ENCODE results near the gene HEG1. TPM values are rescaled to one million over a fixed set of nuclear protein-coding genes. Genes with fewer than 3 reads are reported as not detected.
A peak's percentile ranks its signal among the peaks of the same experiment; 100 is the strongest.

HEG1 gene
- total and polyA plus RNA-seq, 2 of the 13 experiments (the other 11 are each of a cell fraction or from before 2014, with no cell fraction given): 10.7 to 18.2 TPM

DNA sequence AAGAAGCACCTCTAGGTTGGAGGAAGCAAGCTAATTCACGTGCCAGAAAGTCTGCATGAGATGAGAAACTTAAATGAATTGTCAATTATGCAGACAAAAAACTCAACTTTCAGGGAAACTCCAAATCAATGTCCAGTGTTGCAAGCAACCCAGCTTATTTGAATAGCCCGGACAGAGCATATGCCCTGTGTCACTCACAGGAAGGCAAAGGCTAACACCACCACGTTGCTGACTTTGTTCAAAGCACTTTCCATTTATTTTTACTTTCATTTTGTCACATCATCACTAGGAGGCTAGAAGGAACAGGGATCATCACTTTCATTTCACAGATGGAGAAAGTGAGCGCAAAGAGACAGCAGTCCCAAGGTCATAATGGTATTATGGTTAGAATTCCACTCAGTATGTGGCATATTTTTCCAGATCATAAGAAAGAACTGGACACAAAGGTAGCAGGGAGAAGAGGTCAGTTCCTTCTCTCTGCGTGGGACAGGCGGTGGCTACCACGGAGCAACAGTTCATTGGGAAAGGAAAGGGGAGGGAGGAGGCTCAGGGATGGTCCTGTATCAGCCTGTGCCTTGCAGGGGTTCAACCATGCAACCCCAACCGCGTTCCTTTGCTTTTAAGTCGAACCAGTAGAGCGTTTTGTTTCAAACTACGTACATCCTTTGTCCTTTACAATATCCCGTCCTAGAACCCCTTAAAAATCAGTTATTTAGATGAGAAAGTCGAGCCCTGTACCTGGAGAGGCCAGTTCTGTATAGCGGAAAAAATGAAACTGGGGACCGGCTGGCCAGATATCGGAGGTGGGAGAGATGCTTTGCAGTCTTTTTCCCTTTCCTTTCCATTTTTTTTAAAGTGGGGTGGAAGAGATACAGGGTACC, 1.1 kb downstream of the HEG1 start (continued):
- TF ChIP-seq TCF12 (IDR thresholded peaks at IDR 0.05): no peak
- no peak for TF ChIP-seq TCF12 (CRISPR knock-in tag; IDR thresholded peaks at IDR 0.05)
- no peak for TF ChIP-seq CENPT (CRISPR knock-in tag; IDR thresholded peaks at IDR 0.05; ENCODE audit: low read depth)
- TF ChIP-seq SALL1 (CRISPR knock-in tag; IDR thresholded peaks at IDR 0.05): peak; percentile 43; the same call in 1 of the 2 replicates
- 0 out of 2 replicates have a peak, but pooled peaks have one; percentile 20 for TF ChIP-seq YEATS4 (CRISPR knock-in tag; IDR thresholded peaks at IDR 0.05; ENCODE audit: borderline replicate concordance)
- TF ChIP-seq, protein P1, sequence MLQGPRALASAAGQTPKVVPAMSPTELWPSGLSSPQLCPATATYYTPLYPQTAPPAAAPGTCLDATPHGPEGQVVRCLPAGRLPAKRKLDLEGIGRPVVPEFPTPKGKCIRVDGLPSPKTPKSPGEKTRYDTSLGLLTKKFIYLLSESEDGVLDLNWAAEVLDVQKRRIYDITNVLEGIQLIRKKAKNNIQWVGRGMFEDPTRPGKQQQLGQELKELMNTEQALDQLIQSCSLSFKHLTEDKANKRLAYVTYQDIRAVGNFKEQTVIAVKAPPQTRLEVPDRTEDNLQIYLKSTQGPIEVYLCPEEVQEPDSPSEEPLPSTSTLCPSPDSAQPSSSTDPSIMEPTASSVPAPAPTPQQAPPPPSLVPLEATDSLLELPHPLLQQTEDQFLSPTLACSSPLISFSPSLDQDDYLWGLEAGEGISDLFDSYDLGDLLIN (CRISPR knock-in tag; IDR thresholded peaks at IDR 0.05; ENCODE audit: borderline replicate concordance): no peak
- TF ChIP-seq ISL2 (CRISPR knock-in tag; IDR thresholded peaks at IDR 0.05): no peak
- no peak for TF ChIP-seq SP140L (CRISPR knock-in tag; IDR thresholded peaks at IDR 0.05; ENCODE audit: borderline replicate concordance)
- TF ChIP-seq ZNF205 (CRISPR knock-in tag; IDR thresholded peaks at IDR 0.05): 0 out of 2 replicates have a peak, but pooled peaks have one; percentile 35
- 0 out of 2 replicates have a peak, but pooled peaks have one; percentile 51 for TF ChIP-seq ZNF124 (CRISPR knock-in tag; IDR thresholded peaks at IDR 0.05)
- no peak for TF ChIP-seq HOMEZ (CRISPR knock-in tag; IDR thresholded peaks at IDR 0.05; ENCODE audit: low read depth)
- TF ChIP-seq ELF3 (CRISPR knock-in tag; IDR thresholded peaks at IDR 0.05): peak; percentile 17; the same call in 1 of the 2 replicates
- peak; percentile 79 for TF ChIP-seq MAFF (IDR thresholded peaks at IDR 0.05; ENCODE audit: low read depth, low read length)
- no peak for TF ChIP-seq HES4 (CRISPR knock-in tag; IDR thresholded peaks at IDR 0.05; ENCODE audit: borderline replicate concordance)
- peak; percentile 33; the same call in 1 of the 2 replicates for TF ChIP-seq ZMYM4 (CRISPR knock-in tag; IDR thresholded peaks at IDR 0.05)
- no peak; the same call in 1 of the 2 replicates for TF ChIP-seq HNF4G (IDR thresholded peaks at IDR 0.05; ENCODE audit: borderline replicate concordance, low read depth, low read length)
- TF ChIP-seq HNF4G (CRISPR knock-in tag; IDR thresholded peaks at IDR 0.05; ENCODE audit: borderline replicate concordance, low read depth): no peak
- TF ChIP-seq REXO4 (CRISPR knock-in tag; IDR thresholded peaks at IDR 0.05; ENCODE audit: borderline replicate concordance): no peak
- no peak for TF ChIP-seq LCORL (IDR thresholded peaks at IDR 0.05)
- peak; percentile 62; the same call in 1 of the 2 replicates for TF ChIP-seq LCORL (CRISPR knock-in tag; IDR thresholded peaks at IDR 0.05)
- TF ChIP-seq FOSL2 (CRISPR knock-in tag; IDR thresholded peaks at IDR 0.05): 0 out of 2 replicates have a peak, but pooled peaks have one; percentile 14
- TF ChIP-seq ZNF138 (CRISPR knock-in tag; IDR thresholded peaks at IDR 0.05; ENCODE audit: low read depth): no peak
- no peak for TF ChIP-seq EED (CRISPR knock-in tag; IDR thresholded peaks at IDR 0.05)
- no peak for TF ChIP-seq CBX2 (IDR thresholded peaks at IDR 0.05; ENCODE audit: low read depth, low read length)
- no peak for TF ChIP-seq CBX2 (CRISPR knock-in tag; IDR thresholded peaks at IDR 0.05; ENCODE audit: low read depth)
- TF ChIP-seq SKI (IDR thresholded peaks at IDR 0.05; ENCODE audit: partially characterized antibody): no peak
- TF ChIP-seq THAP11 (CRISPR knock-in tag; IDR thresholded peaks at IDR 0.05): 0 out of 2 replicates have a peak, but pooled peaks have one; percentile 22
- no peak for TF ChIP-seq NR2F2 (IDR thresholded peaks at IDR 0.05; ENCODE audit: borderline replicate concordance, low read depth)
- TF ChIP-seq, protein P2, sequence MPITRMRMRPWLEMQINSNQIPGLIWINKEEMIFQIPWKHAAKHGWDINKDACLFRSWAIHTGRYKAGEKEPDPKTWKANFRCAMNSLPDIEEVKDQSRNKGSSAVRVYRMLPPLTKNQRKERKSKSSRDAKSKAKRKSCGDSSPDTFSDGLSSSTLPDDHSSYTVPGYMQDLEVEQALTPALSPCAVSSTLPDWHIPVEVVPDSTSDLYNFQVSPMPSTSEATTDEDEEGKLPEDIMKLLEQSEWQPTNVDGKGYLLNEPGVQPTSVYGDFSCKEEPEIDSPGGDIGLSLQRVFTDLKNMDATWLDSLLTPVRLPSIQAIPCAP (CRISPR knock-in tag; IDR thresholded peaks at IDR 0.05; ENCODE audit: low read depth): no peak
- peak; percentile 20; the same call in 1 of the 2 replicates for TF ChIP-seq STAG1 (CRISPR knock-in tag; IDR thresholded peaks at IDR 0.05)

Data from HepG2 (cell line).